Lung (tissue), 12 donors: ENCODE data around the gene ROBO1. TPM values are rescaled to one million over a fixed set of nuclear protein-coding genes. Genes with fewer than 3 reads are reported as not detected.

Source experiments
- ATAC-seq: fragments of 200-7000 bp; cut with Tn5 transposase; one replicate; pipeline ENCODE4 v1.9.1; 2020; ENCODE audit warnings: moderate number of reproducible peaks; ENCODE audit not compliant: insufficient read depth, low FRiP score
- DNase-seq, 3 donors: peaks; one replicate each; pipeline ENCODE4 v3.0.0-alpha.2; 2013 to 2017
- H3K27ac ChIP-seq, 2 donors: one replicate each; pipeline ENCODE4 v1.5.1; 2013; ENCODE audit warnings: mild to moderate bottlenecking in 2 of 2, moderate library complexity in 2 of 2, control low read depth in 1 of 2, inconsistent platforms in 1 of 2, low read depth in 1 of 2, low read length in 1 of 2
- H3K27me3 ChIP-seq, 3 donors: one replicate each; pipeline ENCODE4 v1.5.1; 2013; ENCODE audit warnings: low read length in 2 of 3; ENCODE audit not compliant: control insufficient read depth in 3 of 3, insufficient read depth in 3 of 3
- H3K36me3 ChIP-seq, 4 donors: one replicate each; pipeline ENCODE4 v1.5.1; 2013; ENCODE audit warnings: low read length in 4 of 4, mild to moderate bottlenecking in 1 of 4, moderate library complexity in 1 of 4; ENCODE audit not compliant: control insufficient read depth in 4 of 4, insufficient read depth in 4 of 4
- H3K4me1 ChIP-seq, 5 donors: one replicate each; pipeline ENCODE4 v1.5.1; 2013; ENCODE audit warnings: low read length in 5 of 5, mild to moderate bottlenecking in 2 of 5, moderate library complexity in 1 of 5; ENCODE audit not compliant: control insufficient read depth in 5 of 5, insufficient read depth in 5 of 5
- H3K4me3 ChIP-seq: one replicate; pipeline ENCODE4 v1.5.1; 2013; ENCODE audit warnings: mild to moderate bottlenecking, control low read depth, moderate library complexity
- H3K9ac ChIP-seq, 2 donors: one replicate each; pipeline ENCODE4 v1.5.1; 2013; ENCODE audit warnings: low read length in 2 of 2, control low read depth in 1 of 2; ENCODE audit not compliant: insufficient read depth in 1 of 2
- H3K9me3 ChIP-seq, 4 donors: one replicate each; pipeline ENCODE4 v1.5.1; 2013; ENCODE audit warnings: low read length in 3 of 4, mild to moderate bottlenecking in 1 of 4, moderate library complexity in 1 of 4; ENCODE audit not compliant: control insufficient read depth in 4 of 4, insufficient read depth in 3 of 4
- WGBS, 2 donors: extraction: QIAGEN DNeasy Blood & Tissue Kit; methylation state at CpG; one replicate each; pipeline ENCODE4 v1.1.7; 2013; 5-methylcytosine and 5-hydroxymethylcytosine counted together
- polyA plus RNA-seq, 2 donors: library from polyadenylated mRNA; stranded (reverse); fragments of 200-250 nt; gene quantifications; one replicate each; pipeline ENCODE4 v1.2.1, GENCODE V29; 2013
- total RNA-seq, 2 donors: library from RNA; depleted of rRNA in 1 of 2; stranded (reverse); fragments of >200 nt in 1 of 2; gene quantifications; one replicate each; pipeline ENCODE4 v1.2.1, GENCODE V29; 2014 to 2021
- TF ChIP-seq, protein P1 (sequence below): IDR thresholded peaks from 2 replicates; pipeline ENCODE4 v1.5.1; 2012; ENCODE audit warnings: mild to moderate bottlenecking; ENCODE audit errors: control extremely low read depth, extremely low read depth
- donor health status: control.
- donor health status: control.
- donor health status: Bipolar disorder and iron deficiency.
- donor health status: healthy.
- donor health status: DM: yes; HTN: yes; CAD: no.

Gene ROBO1
- total and polyA plus RNA-seq, 4 donors = 2.6 to 72.6 (median 15.7) TPM

DNA sequence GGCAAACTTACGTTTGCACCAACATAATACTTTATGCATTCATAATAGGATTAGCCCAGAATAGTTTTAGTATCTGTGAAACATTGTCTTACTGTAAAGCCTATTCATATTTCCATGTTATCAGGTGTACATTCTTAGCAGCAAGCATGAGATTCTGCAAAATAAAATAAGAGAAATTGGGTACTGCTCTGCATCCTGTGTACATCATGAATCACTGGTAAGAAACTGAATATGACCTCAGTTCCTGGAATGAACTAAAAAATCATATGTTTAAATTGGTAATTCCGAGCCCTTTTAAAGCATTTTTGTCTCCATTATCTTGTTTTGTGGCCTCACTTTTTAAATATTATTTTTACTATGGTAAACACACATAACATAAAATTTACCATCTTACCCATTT lies 605.1 kb downstream of the ROBO1 start:
- WGBS, 2 donors = 67 to 76% methylated on average over 2 of the region's 2 CpGs
- DNase-seq (no peak), ATAC-seq (no peak)
- no peaks in the 10 kb centered on the region for H3K36me3 ChIP-seq
- H3K27ac ChIP-seq = no peak overlapping the region
- TF ChIP-seq, protein P1, sequence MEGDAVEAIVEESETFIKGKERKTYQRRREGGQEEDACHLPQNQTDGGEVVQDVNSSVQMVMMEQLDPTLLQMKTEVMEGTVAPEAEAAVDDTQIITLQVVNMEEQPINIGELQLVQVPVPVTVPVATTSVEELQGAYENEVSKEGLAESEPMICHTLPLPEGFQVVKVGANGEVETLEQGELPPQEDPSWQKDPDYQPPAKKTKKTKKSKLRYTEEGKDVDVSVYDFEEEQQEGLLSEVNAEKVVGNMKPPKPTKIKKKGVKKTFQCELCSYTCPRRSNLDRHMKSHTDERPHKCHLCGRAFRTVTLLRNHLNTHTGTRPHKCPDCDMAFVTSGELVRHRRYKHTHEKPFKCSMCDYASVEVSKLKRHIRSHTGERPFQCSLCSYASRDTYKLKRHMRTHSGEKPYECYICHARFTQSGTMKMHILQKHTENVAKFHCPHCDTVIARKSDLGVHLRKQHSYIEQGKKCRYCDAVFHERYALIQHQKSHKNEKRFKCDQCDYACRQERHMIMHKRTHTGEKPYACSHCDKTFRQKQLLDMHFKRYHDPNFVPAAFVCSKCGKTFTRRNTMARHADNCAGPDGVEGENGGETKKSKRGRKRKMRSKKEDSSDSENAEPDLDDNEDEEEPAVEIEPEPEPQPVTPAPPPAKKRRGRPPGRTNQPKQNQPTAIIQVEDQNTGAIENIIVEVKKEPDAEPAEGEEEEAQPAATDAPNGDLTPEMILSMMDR = no peak
- no peak overlapping the region for H3K9ac ChIP-seq
- H3K4me1 ChIP-seq = peaks cover 0 to 10% (median 0%) of the 10 kb centered on the region in 5 donors
- no peaks in the 10 kb centered on the region for H3K27me3 ChIP-seq
- no peak overlapping the region for H3K4me3 ChIP-seq
- H3K9me3 ChIP-seq = no peaks in the 10 kb centered on the region

DNA sequence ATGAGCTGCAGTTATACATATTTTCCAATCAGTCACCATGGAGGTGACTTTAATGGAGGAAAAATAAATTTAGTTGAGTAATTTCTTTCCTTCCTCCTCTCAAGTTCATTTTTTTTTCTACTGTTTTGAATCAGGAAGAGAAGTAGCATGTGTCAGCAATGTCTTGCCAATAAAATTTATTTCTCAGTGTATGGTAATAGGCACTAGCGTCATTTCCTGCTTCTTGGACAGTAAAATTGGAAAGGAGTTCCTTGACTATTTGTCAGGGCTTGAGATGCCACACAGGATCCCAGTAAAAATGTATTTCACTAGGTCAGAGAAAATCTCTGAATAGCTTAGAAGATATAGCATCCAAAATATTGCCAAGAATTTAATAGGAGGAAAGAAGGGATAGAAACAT lies 605.9 kb downstream of the ROBO1 start:
- ATAC-seq = no peak
- peaks cover 0 to 3% (median 0%) of the 10 kb centered on the region in 5 donors for H3K4me1 ChIP-seq
- no peak overlapping the region for H3K9ac ChIP-seq
- H3K9me3 ChIP-seq = no peaks in the 10 kb centered on the region
- no peak overlapping the region for H3K27ac ChIP-seq
- TF ChIP-seq, protein P1 = no peak
- H3K27me3 ChIP-seq = no peaks in the 10 kb centered on the region
- no peak for DNase-seq
- H3K4me3 ChIP-seq = no peak overlapping the region
- 46 to 80% methylated on average over 1 of the region's 1 CpG for WGBS, 2 donors
- no peaks in the 10 kb centered on the region for H3K36me3 ChIP-seq

DNA sequence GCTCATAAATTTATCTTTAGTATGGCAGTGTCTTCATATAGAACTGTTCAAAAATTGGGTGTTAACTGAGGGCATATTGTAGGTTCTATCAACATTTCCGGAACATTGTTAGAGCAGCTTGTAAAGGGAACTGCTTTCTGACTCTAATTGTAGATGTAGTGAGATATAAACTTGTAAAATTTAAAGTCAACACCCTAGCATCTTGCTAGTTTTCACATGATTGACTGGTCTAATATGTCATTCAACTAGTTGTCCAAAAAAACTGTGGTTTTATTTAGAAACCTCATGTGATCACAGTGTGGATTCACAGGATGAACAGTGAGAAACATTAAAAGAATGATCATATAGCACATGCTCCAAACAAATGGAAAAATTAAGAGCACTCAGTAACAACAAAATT lies 607.4 kb downstream of the ROBO1 start:
- ATAC-seq = no peak
- TF ChIP-seq, protein P1 = no peak
- WGBS, 2 donors = 94 to 96% methylated on average over 1 of the region's 1 CpG

DNA sequence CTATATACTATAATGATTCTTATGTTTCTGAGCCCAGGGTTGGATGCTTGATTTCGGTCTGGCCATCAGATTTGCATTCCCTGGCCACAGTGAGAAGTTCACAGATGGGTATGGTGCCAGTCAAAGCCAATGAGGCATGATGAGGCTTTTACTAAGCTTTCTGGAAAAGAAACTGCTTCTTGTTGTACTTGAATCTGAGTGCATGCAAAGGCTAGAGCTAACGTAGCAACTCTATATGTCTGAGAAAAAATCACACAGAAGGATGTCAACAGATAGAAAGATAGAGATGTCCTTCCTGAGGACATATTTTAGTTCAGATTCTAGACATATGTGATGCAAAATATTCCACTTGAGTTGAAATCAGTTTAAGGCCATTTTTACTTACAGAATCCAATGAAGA lies 608.1 kb downstream of the ROBO1 start:
- no peaks in the 10 kb centered on the region for H3K36me3 ChIP-seq
- DNase-seq (no peak), ATAC-seq (no peak)
- no peaks in the 10 kb centered on the region for H3K27me3 ChIP-seq
- 84 to 90% methylated on average over 2 of the region's 2 CpGs for WGBS, 2 donors
- no peak overlapping the region for H3K9ac ChIP-seq
- TF ChIP-seq, protein P1 = no peak
- no peaks in the 10 kb centered on the region for H3K9me3 ChIP-seq
- H3K27ac ChIP-seq = no peak overlapping the region
- H3K4me3 ChIP-seq = no peak overlapping the region
- H3K4me1 ChIP-seq = peaks cover 0 to 3% (median 0%) of the 10 kb centered on the region in 5 donors

More for the DNA sequence above, 607.4 kb downstream of the ROBO1 start:
- no peak for DNase-seq
- Histone ChIP-seq H3K27me3 (no peaks in the 10 kb centered on the region), H3K27ac (no peak overlapping the region), H3K9ac (no peak overlapping the region), H3K4me3 (no peak overlapping the region), H3K4me1 (peaks cover 0 to 3% (median 0%) of the 10 kb centered on the region in 5 donors), H3K36me3 (no peaks in the 10 kb centered on the region), H3K9me3 (no peaks in the 10 kb centered on the region)
